ENCODE results near the gene PRR30.
"Not testable (repeated sequence)": the region's sequence is repeated elsewhere in the genome, so short reads cannot be mapped to it uniquely, and the experiment has no call there.

PRR30 gene

GRCh38 chr2:27139310-27139709, at the start of gene PRR30:
TSS of gene PRR30 (minus strand) at chr2:27139410. CDS start at chr2:27138329, 1,081 bp downstream.
- no peak for DNase-seq

- no peak for DNase-seq
Measured at GRCh38 chr2:27186613-27187345, 47.6 kb upstream of the PRR30 start.

GRCh38 chr2:27185331-27186026, 46.3 kb upstream of the PRR30 start:
- DNase-seq, result no peak

GRCh38 chr2:27184115-27184514, 44.9 kb upstream of the PRR30 start:
- no peak for DNase-seq

- DNase-seq, result no peak
Measured at GRCh38 chr2:27182346-27182745, 43.1 kb upstream of the PRR30 start.

- no peak for DNase-seq
Measured at GRCh38 chr2:27179344-27180000, 40.3 kb upstream of the PRR30 start.

- DNase-seq, result no peak
Measured at GRCh38 chr2:27178469-27178868, 39.3 kb upstream of the PRR30 start.

GRCh38 chr2:27177441-27178351, 38.5 kb upstream of the PRR30 start:
- no peak for DNase-seq

- DNase-seq, result not testable (repeated sequence)
Measured at GRCh38 chr2:27175781-27176180, 36.6 kb upstream of the PRR30 start.

GRCh38 chr2:27175330-27175729, 36.1 kb upstream of the PRR30 start:
- no peak for DNase-seq

- no peak for DNase-seq
Measured at GRCh38 chr2:27174638-27175037, 35.4 kb upstream of the PRR30 start.

GRCh38 chr2:27171351-27171848, 32.2 kb upstream of the PRR30 start:
- no peak for DNase-seq

- DNase-seq, result no peak
Measured at GRCh38 chr2:27170581-27171337, 31.5 kb upstream of the PRR30 start.

- no peak for DNase-seq
Measured at GRCh38 chr2:27164960-27165763, 26.0 kb upstream of the PRR30 start.

- DNase-seq, result no peak
Measured at GRCh38 chr2:27162151-27163121, 23.2 kb upstream of the PRR30 start.

GRCh38 chr2:27160191-27160590, 21.0 kb upstream of the PRR30 start:
- DNase-seq, result no peak

GRCh38 chr2:27159271-27159670, 20.1 kb upstream of the PRR30 start:
- no peak for DNase-seq

GRCh38 chr2:27158468-27158867, 19.3 kb upstream of the PRR30 start:
- DNase-seq, result no peak

- no peak for DNase-seq
Measured at GRCh38 chr2:27155069-27155520, 15.9 kb upstream of the PRR30 start.

- DNase-seq, result no peak
Measured at GRCh38 chr2:27154488-27154887, 15.3 kb upstream of the PRR30 start.
